MV-4-11 (cell line): ENCODE results near the gene CCNT1.

Experiments
- DNase-seq: peaks from one replicate; lab custom pipeline; 2025; lab: John Stamatoyannopoulos, UW

CCNT1 gene

DNA sequence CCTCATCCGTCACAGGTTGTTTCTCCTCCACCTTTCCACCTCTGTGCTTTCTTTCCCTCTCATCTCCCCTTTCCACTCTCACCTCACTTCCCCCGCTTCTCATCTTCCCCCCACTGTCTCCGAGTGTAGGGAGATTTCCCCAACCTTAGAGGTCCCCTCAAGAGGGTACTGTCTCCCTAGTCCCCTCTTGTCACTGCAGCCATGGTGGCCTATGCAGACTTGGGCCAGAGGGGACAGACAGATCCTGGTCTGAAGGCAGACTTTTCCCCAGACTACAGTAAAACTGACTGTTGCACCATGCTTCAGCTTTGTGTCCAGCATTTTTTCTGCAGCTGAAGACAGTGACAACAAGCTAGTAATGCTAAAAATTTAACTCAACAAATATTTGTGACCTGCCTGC, 75.7 kb downstream of the CCNT1 start:
- no peak for DNase-seq

DNA sequence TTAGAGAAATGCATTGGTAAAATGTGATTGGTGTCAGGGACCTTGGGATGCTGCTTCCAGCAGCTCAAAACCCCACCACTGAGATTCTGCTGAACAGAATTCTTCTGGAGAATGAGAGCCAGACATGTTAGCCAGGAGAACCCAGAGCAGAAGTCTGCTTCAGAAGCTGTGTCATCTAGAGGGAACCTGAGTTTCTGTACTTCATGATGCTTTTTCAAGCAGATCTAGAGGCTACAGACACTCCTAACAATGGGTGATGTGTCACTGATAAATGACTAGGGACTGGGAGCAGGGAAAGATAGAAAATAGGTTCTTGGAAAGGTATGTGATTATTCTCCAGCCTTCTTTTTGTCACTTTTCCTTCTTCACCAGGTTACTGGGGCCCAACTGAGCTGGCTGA, 76.1 kb downstream of the CCNT1 start:
- no peak for DNase-seq
